PC-9 (cell line): ENCODE data around the gene ZNF674.

Experiments used
- EZH2 ChIP-seq: fragments of 200-600 bp; sonication (generic); IDR thresholded peaks from 2 replicates; pipeline ENCODE4 v1.8.0; 2017; ENCODE audit warnings: antibody characterized with exemption, low read depth
- TF ChIP-seq, protein P1 (sequence below): fragments of 200-600 bp; sonication (generic); conservative IDR thresholded peaks from 2 replicates; pipeline ENCODE4 v1.6.1; 2017; ENCODE audit warnings: mixed run types, antibody characterized with exemption, mild to moderate bottlenecking, moderate library complexity

GRCh38 chrX:46567388-46567787 is 22.2 kb upstream of the ZNF674 start:
- no peak for TF ChIP-seq EZH2
- TF ChIP-seq, protein P1, sequence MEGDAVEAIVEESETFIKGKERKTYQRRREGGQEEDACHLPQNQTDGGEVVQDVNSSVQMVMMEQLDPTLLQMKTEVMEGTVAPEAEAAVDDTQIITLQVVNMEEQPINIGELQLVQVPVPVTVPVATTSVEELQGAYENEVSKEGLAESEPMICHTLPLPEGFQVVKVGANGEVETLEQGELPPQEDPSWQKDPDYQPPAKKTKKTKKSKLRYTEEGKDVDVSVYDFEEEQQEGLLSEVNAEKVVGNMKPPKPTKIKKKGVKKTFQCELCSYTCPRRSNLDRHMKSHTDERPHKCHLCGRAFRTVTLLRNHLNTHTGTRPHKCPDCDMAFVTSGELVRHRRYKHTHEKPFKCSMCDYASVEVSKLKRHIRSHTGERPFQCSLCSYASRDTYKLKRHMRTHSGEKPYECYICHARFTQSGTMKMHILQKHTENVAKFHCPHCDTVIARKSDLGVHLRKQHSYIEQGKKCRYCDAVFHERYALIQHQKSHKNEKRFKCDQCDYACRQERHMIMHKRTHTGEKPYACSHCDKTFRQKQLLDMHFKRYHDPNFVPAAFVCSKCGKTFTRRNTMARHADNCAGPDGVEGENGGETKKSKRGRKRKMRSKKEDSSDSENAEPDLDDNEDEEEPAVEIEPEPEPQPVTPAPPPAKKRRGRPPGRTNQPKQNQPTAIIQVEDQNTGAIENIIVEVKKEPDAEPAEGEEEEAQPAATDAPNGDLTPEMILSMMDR, result no peak
